OCI-LY7 (cell line): ENCODE measurements around the gene GIPC1.

ENCODE experiments used
- EZH2phosphoT487 ChIP-seq: fragments of 200-600 bp; sonication (generic); IDR thresholded peaks from 2 replicates; pipeline ENCODE4 v1.6.1; 2018; ENCODE audit warnings: low read depth, borderline replicate concordance, mild to moderate bottlenecking, mixed run types, antibody characterized with exemption, low read length, moderate library complexity, mixed read lengths
- TF ChIP-seq, protein P1 (sequence below): fragments of 200-600 bp; sonication (generic); conservative IDR thresholded peaks from 2 replicates; pipeline ENCODE4 v1.5.1; 2014; ENCODE audit warnings: mild to moderate bottlenecking, antibody characterized with exemption, low read length, moderate library complexity, mixed read lengths

DNA sequence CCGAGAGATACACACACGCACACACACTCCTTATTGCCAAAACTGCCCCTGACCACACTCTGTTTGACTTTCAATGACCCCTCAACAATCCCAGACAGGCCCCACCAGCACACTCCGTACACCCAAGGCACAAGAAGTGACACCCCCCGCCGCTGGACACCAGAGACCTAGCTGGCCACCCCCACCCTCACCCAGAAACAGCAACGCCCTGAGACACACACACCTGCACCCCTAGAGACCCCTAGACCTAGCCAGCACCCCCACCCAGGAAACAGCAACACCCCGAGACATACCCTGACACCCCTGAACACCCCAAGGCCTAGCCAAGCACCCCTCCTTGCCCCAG is 19.6 kb downstream of the GIPC1 start:
- TF ChIP-seq, protein P1, sequence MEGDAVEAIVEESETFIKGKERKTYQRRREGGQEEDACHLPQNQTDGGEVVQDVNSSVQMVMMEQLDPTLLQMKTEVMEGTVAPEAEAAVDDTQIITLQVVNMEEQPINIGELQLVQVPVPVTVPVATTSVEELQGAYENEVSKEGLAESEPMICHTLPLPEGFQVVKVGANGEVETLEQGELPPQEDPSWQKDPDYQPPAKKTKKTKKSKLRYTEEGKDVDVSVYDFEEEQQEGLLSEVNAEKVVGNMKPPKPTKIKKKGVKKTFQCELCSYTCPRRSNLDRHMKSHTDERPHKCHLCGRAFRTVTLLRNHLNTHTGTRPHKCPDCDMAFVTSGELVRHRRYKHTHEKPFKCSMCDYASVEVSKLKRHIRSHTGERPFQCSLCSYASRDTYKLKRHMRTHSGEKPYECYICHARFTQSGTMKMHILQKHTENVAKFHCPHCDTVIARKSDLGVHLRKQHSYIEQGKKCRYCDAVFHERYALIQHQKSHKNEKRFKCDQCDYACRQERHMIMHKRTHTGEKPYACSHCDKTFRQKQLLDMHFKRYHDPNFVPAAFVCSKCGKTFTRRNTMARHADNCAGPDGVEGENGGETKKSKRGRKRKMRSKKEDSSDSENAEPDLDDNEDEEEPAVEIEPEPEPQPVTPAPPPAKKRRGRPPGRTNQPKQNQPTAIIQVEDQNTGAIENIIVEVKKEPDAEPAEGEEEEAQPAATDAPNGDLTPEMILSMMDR = no peak
- no peak for TF ChIP-seq EZH2phosphoT487
